IPS-18a (cell line): ENCODE data around the gene RGS11.
"Not testable (repeated sequence)": the region's sequence is repeated elsewhere in the genome, so short reads cannot be mapped to it uniquely, and the experiment has no call there.

Experiments
- H3K27ac ChIP-seq: one replicate; pipeline ENCODE4 v1.5.1; 2013; ENCODE audit warnings: low read length
- H3K27me3 ChIP-seq: one replicate; pipeline ENCODE4 v1.6.1; 2013; ENCODE audit warnings: mild to moderate bottlenecking, low read length; ENCODE audit not compliant: control insufficient read depth, insufficient read depth
- H3K36me3 ChIP-seq: one replicate; pipeline ENCODE4 v1.6.1; 2013; ENCODE audit warnings: low read depth, low read length; ENCODE audit not compliant: control insufficient read depth
- H3K4me1 ChIP-seq: one replicate; pipeline ENCODE4 v1.6.1; 2013; ENCODE audit warnings: low read depth, low read length; ENCODE audit not compliant: control insufficient read depth
- H3K4me3 ChIP-seq: one replicate; pipeline ENCODE4 v1.5.1; 2013; ENCODE audit warnings: low read length
- H3K9ac ChIP-seq: one replicate; pipeline ENCODE4 v1.6.1; 2013; ENCODE audit warnings: mild to moderate bottlenecking, low read length, moderate library complexity
- H3K9me3 ChIP-seq: one replicate; pipeline ENCODE4 v1.6.1; 2013; ENCODE audit warnings: low read depth, low read length; ENCODE audit not compliant: control insufficient read depth

The RGS11 gene

GRCh38 chr16:275041-275641 lies 603 bp downstream of the RGS11 start:
- H3K27ac ChIP-seq = no peak overlapping the region
- H3K9me3 ChIP-seq = no peaks in the 10 kb centered on the region
- H3K9ac ChIP-seq = no peak overlapping the region
- no peaks in the 10 kb centered on the region for H3K36me3 ChIP-seq
- H3K4me1 ChIP-seq = no peaks in the 10 kb centered on the region
- peak overlapping the region; percentile 53 for H3K4me3 ChIP-seq
- H3K27me3 ChIP-seq = peaks cover 47% of the 10 kb centered on the region

- H3K9ac ChIP-seq = no peak overlapping the region
- peaks cover 34% of the 10 kb centered on the region for H3K27me3 ChIP-seq
- no peaks in the 10 kb centered on the region for H3K4me1 ChIP-seq
- no peaks in the 10 kb centered on the region for H3K36me3 ChIP-seq
- H3K9me3 ChIP-seq = no peaks in the 10 kb centered on the region
- no peak overlapping the region for H3K4me3 ChIP-seq
- H3K27ac ChIP-seq = no peak overlapping the region
Observed at GRCh38 chr16:273547-274421, 2.0 kb downstream of the RGS11 start.

GRCh38 chr16:272633-273546 lies 2.9 kb downstream of the RGS11 start:
- no peaks in the 10 kb centered on the region for H3K36me3 ChIP-seq
- no peak overlapping the region for H3K4me3 ChIP-seq
- H3K27me3 ChIP-seq = peaks cover 28% of the 10 kb centered on the region

GRCh38 chr16:270381-271255 lies 5.1 kb downstream of the RGS11 start:
- Histone ChIP-seq H3K27me3 (peaks cover 14% of the 10 kb centered on the region), H3K27ac (no peak overlapping the region), H3K4me3 (no peak overlapping the region), H3K9me3 (no peaks in the 10 kb centered on the region), H3K4me1 (no peaks in the 10 kb centered on the region), H3K36me3 (no peaks in the 10 kb centered on the region), H3K9ac (no peak overlapping the region)

More at GRCh38 chr16:272633-273546, 2.9 kb downstream of the RGS11 start:
- Histone ChIP-seq H3K27ac (no peak overlapping the region), H3K9me3 (no peaks in the 10 kb centered on the region), H3K4me1 (no peaks in the 10 kb centered on the region), H3K9ac (no peak overlapping the region)

- no peaks in the 10 kb centered on the region for H3K4me1 ChIP-seq
- no peak overlapping the region for H3K27ac ChIP-seq
- H3K27me3 ChIP-seq = peaks cover 2% of the 10 kb centered on the region
- H3K4me3 ChIP-seq = no peak overlapping the region
- no peak overlapping the region for H3K9ac ChIP-seq
- no peaks in the 10 kb centered on the region for H3K9me3 ChIP-seq
- peaks cover 2% of the 10 kb centered on the region for H3K36me3 ChIP-seq
Observed at GRCh38 chr16:269061-269796, 6.5 kb downstream of the RGS11 start.

GRCh38 chr16:268141-269053 lies 7.3 kb downstream of the RGS11 start:
- H3K4me3 ChIP-seq = no peak overlapping the region
- no peak overlapping the region for H3K27ac ChIP-seq
- no peaks in the 10 kb centered on the region for H3K27me3 ChIP-seq
- no peaks in the 10 kb centered on the region for H3K9me3 ChIP-seq
- no peaks in the 10 kb centered on the region for H3K4me1 ChIP-seq
- H3K9ac ChIP-seq = no peak overlapping the region
- H3K36me3 ChIP-seq = peaks cover 6% of the 10 kb centered on the region

GRCh38 chr16:267562-267961 lies 8.2 kb downstream of the RGS11 start:
- not testable (repeated sequence) for H3K4me3 ChIP-seq, H3K4me1 ChIP-seq, H3K9ac ChIP-seq, H3K36me3 ChIP-seq, H3K27ac ChIP-seq, H3K27me3 ChIP-seq, H3K9me3 ChIP-seq

GRCh38 chr16:266258-267164 lies 9.2 kb downstream of the RGS11 start:
- Histone ChIP-seq H3K4me1 (no peaks in the 10 kb centered on the region), H3K9ac (no peak overlapping the region), H3K27ac (no peak overlapping the region), H3K4me3 (no peak overlapping the region), H3K27me3 (no peaks in the 10 kb centered on the region), H3K36me3 (peaks cover 16% of the 10 kb centered on the region), H3K9me3 (no peaks in the 10 kb centered on the region)

- H3K27ac ChIP-seq = no peak overlapping the region
- no peaks in the 10 kb centered on the region for H3K4me1 ChIP-seq
- no peak overlapping the region for H3K4me3 ChIP-seq
- no peak overlapping the region for H3K9ac ChIP-seq
- no peaks in the 10 kb centered on the region for H3K9me3 ChIP-seq
- peaks cover 17% of the 10 kb centered on the region for H3K36me3 ChIP-seq
- H3K27me3 ChIP-seq = no peaks in the 10 kb centered on the region
Observed at GRCh38 chr16:265711-266110, 10.0 kb downstream of the RGS11 start.
